ENCODE results near the gene MBD2. TPM values are rescaled to one million over a fixed set of nuclear protein-coding genes. Genes with fewer than 3 reads are reported as not detected.

MBD2 gene
- total and polyA plus RNA-seq, 8 donors = 62.3 to 89.6 (median 76.3) TPM

GRCh38 chr18:54254265-54254758 is 29.8 kb upstream of the MBD2 start:
- Histone ChIP-seq H3K4me1 (peaks cover 0 to 50% of the 10 kb centered on the region in 2 donors), H3K9me3 (no peaks in the 10 kb centered on the region), H3K27me3 (no peaks in the 10 kb centered on the region), H3K4me3 (no peak overlapping the region), H3K27ac (no peak overlapping the region), H3K36me3 (no peaks in the 10 kb centered on the region)
- no peak for TF ChIP-seq CTCF (IDR thresholded peaks at IDR 0.05)
- no peak for DNase-seq
- ATAC-seq = no peak
- intact Hi-C loops (cut with DNase I) = no loop called here

GRCh38 chr18:54251606-54252390 is 27.3 kb upstream of the MBD2 start:
- TF ChIP-seq CTCF (IDR thresholded peaks at IDR 0.05) = no peak
- no peaks in the 10 kb centered on the region for H3K9me3 ChIP-seq
- no peaks in the 10 kb centered on the region for H3K36me3 ChIP-seq
- peak overlapping the region in 1 of 2 donors; percentile 68 for H3K27ac ChIP-seq
- ATAC-seq (no peak), DNase-seq (no peak)
- no peak overlapping the region for H3K4me3 ChIP-seq
- H3K27me3 ChIP-seq = no peaks in the 10 kb centered on the region
- intact Hi-C loops (cut with DNase I) = no loop called here
- peaks cover 0 to 28% of the 10 kb centered on the region in 2 donors for H3K4me1 ChIP-seq

- H3K9me3 ChIP-seq = no peaks in the 10 kb centered on the region
- intact Hi-C loops (cut with DNase I) = no loop called here
- H3K4me1 ChIP-seq = peaks cover 0 to 22% of the 10 kb centered on the region in 2 donors
- peak overlapping the region; percentile 29 to 68 for H3K27ac ChIP-seq
- TF ChIP-seq CTCF (IDR thresholded peaks at IDR 0.05) = no peak
- H3K36me3 ChIP-seq = no peaks in the 10 kb centered on the region
- DNase-seq (no peak), ATAC-seq (no peak)
- H3K27me3 ChIP-seq = no peaks in the 10 kb centered on the region
- H3K4me3 ChIP-seq = no peak overlapping the region
These were observed 26.4 kb upstream of the MBD2 start for GRCh38 chr18:54250846-54251261.

GRCh38 chr18:54247511-54248175 is 23.2 kb upstream of the MBD2 start:
- ATAC-seq = no peak
- TF ChIP-seq CTCF (IDR thresholded peaks at IDR 0.05) = no peak
- Histone ChIP-seq H3K9me3 (no peaks in the 10 kb centered on the region), H3K4me1 (peaks cover 0 to 22% of the 10 kb centered on the region in 2 donors), H3K27ac (no peak overlapping the region), H3K27me3 (no peaks in the 10 kb centered on the region), H3K4me3 (no peak overlapping the region), H3K36me3 (no peaks in the 10 kb centered on the region)
- DNase-seq = no peak
- intact Hi-C loops (cut with DNase I) = no loop called here

GRCh38 chr18:54242327-54242726 is 17.9 kb upstream of the MBD2 start:
- Histone ChIP-seq H3K27me3 (no peaks in the 10 kb centered on the region), H3K4me1 (peaks cover 0 to 32% of the 10 kb centered on the region in 2 donors), H3K4me3 (no peak overlapping the region), H3K36me3 (no peaks in the 10 kb centered on the region), H3K27ac (no peak overlapping the region), H3K9me3 (no peaks in the 10 kb centered on the region)
- intact Hi-C loops (cut with DNase I) = no loop called here
- peak in 1 of 4 donors; percentile 74 for DNase-seq
- no peak for ATAC-seq
- no peak for TF ChIP-seq CTCF (IDR thresholded peaks at IDR 0.05)
